22Rv1 (cell line): ENCODE data around the gene RER1.

ENCODE experiments used
- H3K27ac ChIP-seq: fragments of 450-650 bp; 2 replicates; pipeline ENCODE4 v1.5.1; 2017
- ZFX ChIP-seq: fragments of 450-650 bp; IDR thresholded peaks from 2 replicates; pipeline ENCODE4 v1.6.1; 2017; ENCODE audit warnings: antibody characterized with exemption, borderline replicate concordance
- TF ChIP-seq, protein P1 (sequence below): fragments of 450-650 bp; IDR thresholded peaks from 2 replicates; pipeline ENCODE4 v1.5.1; 2017; ENCODE audit warnings: mild to moderate bottlenecking

RER1 gene

GRCh38 chr1:2354511-2355372, 36.9 kb upstream of the RER1 start:
- no peak overlapping the region for H3K27ac ChIP-seq
- TF ChIP-seq, protein P1, sequence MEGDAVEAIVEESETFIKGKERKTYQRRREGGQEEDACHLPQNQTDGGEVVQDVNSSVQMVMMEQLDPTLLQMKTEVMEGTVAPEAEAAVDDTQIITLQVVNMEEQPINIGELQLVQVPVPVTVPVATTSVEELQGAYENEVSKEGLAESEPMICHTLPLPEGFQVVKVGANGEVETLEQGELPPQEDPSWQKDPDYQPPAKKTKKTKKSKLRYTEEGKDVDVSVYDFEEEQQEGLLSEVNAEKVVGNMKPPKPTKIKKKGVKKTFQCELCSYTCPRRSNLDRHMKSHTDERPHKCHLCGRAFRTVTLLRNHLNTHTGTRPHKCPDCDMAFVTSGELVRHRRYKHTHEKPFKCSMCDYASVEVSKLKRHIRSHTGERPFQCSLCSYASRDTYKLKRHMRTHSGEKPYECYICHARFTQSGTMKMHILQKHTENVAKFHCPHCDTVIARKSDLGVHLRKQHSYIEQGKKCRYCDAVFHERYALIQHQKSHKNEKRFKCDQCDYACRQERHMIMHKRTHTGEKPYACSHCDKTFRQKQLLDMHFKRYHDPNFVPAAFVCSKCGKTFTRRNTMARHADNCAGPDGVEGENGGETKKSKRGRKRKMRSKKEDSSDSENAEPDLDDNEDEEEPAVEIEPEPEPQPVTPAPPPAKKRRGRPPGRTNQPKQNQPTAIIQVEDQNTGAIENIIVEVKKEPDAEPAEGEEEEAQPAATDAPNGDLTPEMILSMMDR = no peak
- TF ChIP-seq ZFX = no peak

DNA sequence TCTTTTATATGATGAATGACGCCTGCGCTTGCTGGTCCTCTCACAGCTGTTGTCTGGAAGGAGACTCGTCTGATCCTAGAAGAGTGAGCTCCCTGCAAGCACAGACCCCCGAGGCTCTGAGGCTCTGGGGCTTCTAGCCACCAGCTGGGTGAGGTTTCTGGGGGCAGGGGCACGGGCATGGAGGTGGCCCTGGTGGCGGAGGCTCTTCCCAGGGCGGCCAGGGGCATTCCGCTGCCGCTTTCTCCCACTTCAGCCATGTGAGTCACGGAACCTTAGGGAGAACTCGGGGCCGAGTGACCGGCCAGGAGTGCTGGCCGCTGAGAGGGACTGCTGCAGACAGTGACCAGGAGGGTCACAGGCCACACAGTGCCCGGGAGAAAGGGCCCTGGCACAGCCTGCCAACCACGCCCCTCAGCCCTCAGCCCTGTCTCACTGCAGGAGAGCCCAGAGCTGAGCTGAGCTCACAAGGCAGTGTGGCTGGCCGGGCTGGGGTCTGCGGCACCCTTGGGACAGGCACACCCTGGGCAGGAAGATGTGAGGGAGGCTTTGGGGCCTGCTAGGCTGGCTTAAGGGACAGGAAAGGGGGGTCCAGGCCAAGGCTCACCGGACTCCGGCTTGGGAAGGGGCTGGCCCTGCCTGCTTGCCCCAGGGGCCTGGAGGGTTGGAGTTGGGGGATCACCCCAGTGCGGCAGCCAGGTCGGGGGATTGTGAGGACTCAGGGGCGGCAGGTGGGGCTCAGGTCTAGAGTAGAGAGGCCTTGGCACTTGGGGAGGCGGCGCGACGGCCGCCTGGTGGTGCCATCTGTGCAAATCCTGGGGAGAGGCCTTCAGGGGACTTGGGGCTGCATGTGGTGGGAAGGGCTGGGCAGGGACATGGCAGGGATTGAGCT, 36.0 kb upstream of the RER1 start:
- TF ChIP-seq, protein P1 = no peak
- TF ChIP-seq ZFX = no peak
- H3K27ac ChIP-seq = no peak overlapping the region

DNA sequence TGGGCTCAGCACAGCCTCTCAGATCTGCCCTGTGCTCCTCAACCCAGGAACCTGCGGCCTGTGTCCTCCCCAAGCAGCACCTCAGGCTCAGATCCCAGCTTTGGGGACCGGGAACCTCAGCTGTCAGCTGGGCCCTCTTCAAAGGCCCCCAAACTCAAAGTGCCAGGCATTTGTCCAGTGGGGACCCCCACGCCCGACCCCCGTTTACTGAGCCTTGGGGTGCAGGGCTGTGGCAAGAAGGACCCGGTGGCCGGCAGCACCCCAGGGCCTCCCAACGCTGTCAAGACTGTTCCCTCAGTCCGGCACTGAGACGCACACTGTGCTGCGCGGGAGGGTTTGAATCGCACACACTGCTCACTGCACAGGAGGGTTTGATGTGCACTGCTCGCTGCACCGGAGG, 35.2 kb upstream of the RER1 start:
- TF ChIP-seq ZFX = no peak

DNA sequence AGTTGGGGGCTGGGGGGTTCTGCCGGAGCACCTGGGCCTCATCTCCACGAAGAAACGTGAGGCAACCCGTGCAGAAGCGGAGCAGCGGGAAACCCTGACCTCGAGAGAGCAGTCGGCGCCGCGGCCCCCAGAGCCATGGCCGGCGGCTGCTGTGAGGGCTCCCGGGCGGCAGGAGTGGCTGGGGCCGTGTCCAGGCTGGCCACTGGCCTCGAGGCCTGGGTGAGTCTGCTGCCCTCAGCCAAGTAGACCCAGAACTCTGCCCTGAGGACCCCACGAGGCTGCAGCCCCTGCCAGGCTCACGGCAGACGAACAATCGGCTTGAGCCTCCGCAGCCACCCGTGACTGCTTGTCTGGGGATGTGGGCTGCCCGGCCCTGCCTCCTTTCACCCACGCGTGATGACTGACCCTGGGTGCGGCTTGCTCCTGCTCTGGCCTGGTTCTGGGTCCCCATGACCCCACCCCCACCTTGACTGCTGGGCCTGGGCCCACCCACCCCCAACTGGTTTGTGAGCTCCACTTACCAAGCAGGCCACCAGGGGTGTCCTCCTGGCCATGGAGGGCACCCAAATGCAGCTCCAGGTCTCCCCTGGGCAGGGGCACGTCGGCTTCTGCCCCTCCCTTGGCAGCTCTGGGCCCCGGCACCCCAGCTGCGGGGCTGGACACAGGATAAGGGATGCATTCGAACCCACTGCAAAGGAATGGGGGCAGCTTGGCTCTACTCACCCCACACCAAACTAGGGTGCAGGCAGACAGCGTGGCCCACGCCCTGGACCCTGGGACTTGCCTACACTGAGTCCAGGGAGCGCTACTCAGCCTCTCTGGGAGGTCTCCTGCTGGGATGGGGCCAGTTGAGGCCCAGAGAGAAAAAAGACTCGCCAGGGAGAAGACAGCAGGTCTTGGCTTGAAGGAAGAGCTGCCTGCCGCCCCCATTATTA, 34.5 kb upstream of the RER1 start:
- TF ChIP-seq, protein P1 = no peak
- no peak for TF ChIP-seq ZFX

More for the DNA sequence above, 35.2 kb upstream of the RER1 start:
- H3K27ac ChIP-seq = no peak overlapping the region

GRCh38 chr1:2358072-2358471, 33.6 kb upstream of the RER1 start:
- no peak overlapping the region for H3K27ac ChIP-seq
- no peak for TF ChIP-seq ZFX
- TF ChIP-seq, protein P1 = no peak

More for the DNA sequence above, 34.5 kb upstream of the RER1 start:
- H3K27ac ChIP-seq = no peak overlapping the region

DNA sequence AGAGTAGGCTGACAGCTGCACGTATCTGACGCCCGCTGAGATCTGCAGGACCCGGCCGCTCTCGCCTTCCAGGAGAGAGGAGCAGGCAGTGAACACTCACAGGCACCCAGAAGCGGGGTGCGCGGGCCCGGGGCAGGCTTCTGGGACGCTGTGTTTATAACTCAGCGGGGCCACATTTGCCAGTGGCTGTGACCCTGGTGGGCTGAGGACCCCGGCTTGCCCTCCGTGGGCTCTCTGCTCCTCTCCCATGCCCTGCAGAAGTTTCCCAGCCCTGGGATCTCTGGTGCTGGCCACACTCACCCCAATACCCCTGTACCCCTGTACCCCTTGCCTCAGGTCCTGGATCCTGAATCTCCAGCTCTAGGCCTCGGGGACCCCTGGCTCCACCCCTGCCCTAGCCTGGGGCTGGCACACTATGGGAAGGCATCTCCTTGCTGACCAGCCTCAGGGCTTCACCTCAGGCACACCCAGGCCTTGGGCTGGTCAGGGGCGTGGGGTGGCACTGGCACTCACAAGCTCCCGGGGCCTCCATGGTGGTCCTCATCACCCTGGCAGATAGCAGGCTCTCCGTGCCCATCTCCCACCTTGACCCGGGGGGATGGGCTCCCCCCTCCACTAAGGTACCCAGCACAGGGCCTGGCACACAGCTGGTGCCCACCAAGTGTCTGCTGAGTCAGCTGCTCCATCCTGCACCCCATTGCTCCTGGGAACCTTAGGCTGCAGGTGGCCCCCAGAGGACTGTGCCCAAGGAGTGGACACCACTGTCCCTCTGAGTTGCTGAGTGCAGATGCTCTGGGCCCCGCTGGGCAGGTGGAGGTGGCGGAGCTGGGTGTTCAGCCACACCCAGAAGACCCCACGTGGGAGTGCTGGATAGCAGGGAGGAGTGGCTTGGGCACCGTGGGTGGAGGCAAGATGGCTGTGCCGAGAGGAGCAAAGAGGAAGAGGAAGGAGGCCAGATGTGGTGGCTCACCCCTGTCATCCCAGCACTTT, 32.7 kb upstream of the RER1 start:
- TF ChIP-seq, protein P1 = no peak
- TF ChIP-seq ZFX = no peak
- no peak overlapping the region for H3K27ac ChIP-seq
